IMR-90 (cell line): ENCODE measurements around the gene DRD3. TPM values are rescaled to one million over a fixed set of nuclear protein-coding genes. Genes with fewer than 3 reads are reported as not detected.

ENCODE experiments used
- ATAC-seq: fragments of 200-7000 bp; cut with Tn5 transposase; 2 replicates; pipeline ENCODE4 v1.9.1; 2020; ENCODE audit warnings: low read depth, mild to moderate bottlenecking, moderate library complexity
- BruUV-seq: library from RNA; stranded (reverse); fragments of 400-500 nt; replicated peaks from 2 replicates; lab custom pipeline; 2021; lab: Mats Ljungman, UMichigan
- CTCF ChIA-PET: fragments of 300-600 bp; formaldehyde crosslinking; extraction: SDS; loops from one replicate; lab custom pipeline; 2021; ENCODE audit warnings: antibody characterized with exemption; lab: Yijun Ruan, JAX
- POLR2A ChIA-PET: fragments of 300-600 bp; sonication (Branson Sonifier 250); formaldehyde crosslinking; loops from one replicate; lab custom pipeline; 2022; ENCODE audit warnings: antibody characterized with exemption; ENCODE audit not compliant: unreplicated experiment; lab: Charles Lee
- DNase-seq: peaks from one replicate; pipeline ENCODE4 v3.0.0; 2013
- H2AFZ ChIP-seq: replicated peaks from 2 replicates; pipeline ENCODE3; 2013; ENCODE audit warnings: low read length, mild to moderate bottlenecking; ENCODE audit not compliant: poor library complexity
- H2AK5ac ChIP-seq: 2 replicates; pipeline ENCODE4 v1.6.1; 2013; ENCODE audit warnings: low read depth, low read length, inconsistent platforms
- H2AK9ac ChIP-seq: replicated peaks from 2 replicates; pipeline ENCODE3; 2013; ENCODE audit warnings: mild to moderate bottlenecking, low read depth, low read length, moderate library complexity; ENCODE audit not compliant: poor library complexity
- H2BK120ac ChIP-seq: 2 replicates; pipeline ENCODE4 v1.6.1; 2013; ENCODE audit warnings: low read depth, low read length, inconsistent platforms
- H2BK15ac ChIP-seq: 3 replicates; pipeline ENCODE4 v1.6.1; 2013; ENCODE audit warnings: low read depth, low read length, inconsistent platforms
- H2BK20ac ChIP-seq: 2 replicates; pipeline ENCODE4 v1.6.1; 2013; ENCODE audit warnings: low read depth, mild to moderate bottlenecking, inconsistent platforms, low read length, moderate library complexity
- H2BK5ac ChIP-seq: 2 replicates; pipeline ENCODE4 v1.6.1; 2013; ENCODE audit warnings: mild to moderate bottlenecking, low read depth, low read length, inconsistent platforms; ENCODE audit not compliant: poor library complexity, severe bottlenecking
- H3K14ac ChIP-seq: replicated peaks from 2 replicates; pipeline ENCODE4 v1.6.1; 2013; ENCODE audit warnings: low read depth, low read length, inconsistent platforms
- H3K18ac ChIP-seq: 2 replicates; pipeline ENCODE4 v1.6.1; 2013; ENCODE audit warnings: low read depth, low read length, control low read depth
- H3K23ac ChIP-seq: 2 replicates; pipeline ENCODE4 v1.6.1; 2013; ENCODE audit warnings: low read depth, low read length, inconsistent platforms
- H3K27ac ChIP-seq: 2 replicates; pipeline ENCODE4 v1.5.1; 2013; ENCODE audit warnings: mild to moderate bottlenecking, control low read depth, low read length; ENCODE audit not compliant: insufficient read depth
- H3K27me3 ChIP-seq: 2 replicates; pipeline ENCODE4 v1.6.1; 2013; ENCODE audit warnings: low read length; ENCODE audit not compliant: control insufficient read depth, insufficient read depth
- H3K36me3 ChIP-seq: 2 replicates; pipeline ENCODE4 v1.6.1; 2013; ENCODE audit warnings: low read length, mixed read lengths; ENCODE audit not compliant: control insufficient read depth, insufficient read depth
- H3K4ac ChIP-seq: 2 replicates; pipeline ENCODE4 v1.6.1; 2013; ENCODE audit warnings: low read depth, low read length, inconsistent platforms
- H3K4me1 ChIP-seq: 2 replicates; pipeline ENCODE4 v1.6.1; 2013; ENCODE audit warnings: low read length, mixed read lengths; ENCODE audit not compliant: control insufficient read depth, insufficient read depth
- H3K4me2 ChIP-seq: 2 replicates; pipeline ENCODE4 v1.6.1; 2013; ENCODE audit warnings: low read depth, mild to moderate bottlenecking, control low read depth, low read length, moderate library complexity
- H3K4me3 ChIP-seq: 2 replicates; pipeline ENCODE4 v1.5.1; 2013; ENCODE audit warnings: low read depth, mild to moderate bottlenecking, control low read depth, low read length, moderate library complexity; ENCODE audit not compliant: insufficient read depth
- H3K56ac ChIP-seq: 2 replicates; pipeline ENCODE4 v1.6.1; 2013; ENCODE audit warnings: low read length, inconsistent platforms; ENCODE audit not compliant: insufficient read depth; ENCODE audit errors: extremely low read depth
- H3K79me1 ChIP-seq, 2 experiments: 2 replicates each; pipeline ENCODE4 v1.6.1; 2013; ENCODE audit warnings: low read length in 2 of 2, inconsistent platforms in 1 of 2, low read depth in 1 of 2
- H3K9ac ChIP-seq: 2 replicates; pipeline ENCODE4 v1.6.1; 2013; ENCODE audit warnings: low read depth, low read length, control low read depth
- H3K9me1 ChIP-seq: 2 replicates; pipeline ENCODE4 v1.6.1; 2013; ENCODE audit warnings: low read length, inconsistent platforms; ENCODE audit not compliant: insufficient read depth
- H3K9me3 ChIP-seq: 2 replicates; pipeline ENCODE4 v1.6.1; 2013; ENCODE audit warnings: low read length; ENCODE audit not compliant: control insufficient read depth, insufficient read depth
- H4K20me1 ChIP-seq: 2 replicates; pipeline ENCODE4 v1.6.1; 2013; ENCODE audit warnings: low read length, inconsistent platforms; ENCODE audit not compliant: insufficient read depth
- H4K5ac ChIP-seq: 2 replicates; pipeline ENCODE4 v1.6.1; 2013; ENCODE audit warnings: mild to moderate bottlenecking, low read depth, low read length, control low read depth
- H4K8ac ChIP-seq, 2 experiments: 2 replicates each; pipeline ENCODE4 v1.6.1; 2013; ENCODE audit warnings: low read depth in 2 of 2, low read length in 2 of 2, control low read depth in 1 of 2, inconsistent platforms in 1 of 2
- H4K91ac ChIP-seq: 2 replicates; pipeline ENCODE4 v1.6.1; 2013; ENCODE audit warnings: low read depth, low read length, inconsistent platforms; ENCODE audit not compliant: insufficient read depth
- CEBPB ChIP-seq: IDR thresholded peaks from 2 replicates; pipeline ENCODE4 v1.6.1; 2012; ENCODE audit warnings: low read depth, low read length, improper control_type of control experiment
- CHD1 ChIP-seq: IDR thresholded peaks from 2 replicates; pipeline ENCODE4 v1.6.1; 2012; ENCODE audit warnings: low read depth, low read length, improper control_type of control experiment
- NFE2L2 ChIP-seq: fragments of 150-350 bp; IDR thresholded peaks from 2 replicates; pipeline ENCODE4 v1.6.1; 2016; ENCODE audit warnings: low read depth, mild to moderate bottlenecking, low read length
- POLR2A ChIP-seq: IDR thresholded peaks from 2 replicates; pipeline ENCODE4 v1.6.1; 2012; ENCODE audit warnings: mild to moderate bottlenecking, low read depth, low read length
- RAD21 ChIP-seq: IDR thresholded peaks from 2 replicates; pipeline ENCODE4 v1.6.1; 2012; ENCODE audit warnings: low read length, improper control_type of control experiment
- RFX5 ChIP-seq: IDR thresholded peaks from 2 replicates; pipeline ENCODE4 v1.8.0; 2012; ENCODE audit warnings: low read depth, mild to moderate bottlenecking, low read length, moderate library complexity
- SMC3 ChIP-seq: fragments of 150-350 bp; IDR thresholded peaks from 2 replicates; pipeline ENCODE4 v1.6.1; 2016; ENCODE audit warnings: low read depth, mild to moderate bottlenecking, antibody characterized with exemption, low read length, moderate library complexity
- WGBS, 2 experiments: methylation state at CpG; one replicate each; pipeline versions ENCODE4 v1.1.5 to v1.1.7; 2013; ENCODE audit warnings: missing lambda C conversion rate in 2 of 2; ENCODE audit not compliant: insufficient read length in 1 of 2; ENCODE audit errors: extremely low coverage in 2 of 2; 5-methylcytosine and 5-hydroxymethylcytosine counted together
- dilution Hi-C: fragments of 300-500 bp; cut with HindIII; formaldehyde crosslinking; loops from one replicate; pipeline ENCODE4 v1.14.3; 2018; ENCODE audit warnings: low sequenced_read_pairs; ENCODE audit not compliant: unreplicated experiment
- in situ Hi-C: fragments of 300-500 bp; cut with MboI; formaldehyde crosslinking; loops from 3 replicates; pipeline ENCODE4 v1.14.3; 2019; ENCODE audit warnings: low sequenced_read_pairs, inconsistent platforms, mixed read lengths
- intact Hi-C: fragments of 100-400 bp; cut with micrococcal nuclease; formaldehyde crosslinking; loops from 2 replicates; pipeline ENCODE4 v1.10.0; 2022
- polyA plus RNA-seq, 3 experiments: library from polyadenylated mRNA; depleted of rRNA; stranded (reverse); fragments of >200 nt; gene quantifications; 2 replicates each; pipeline ENCODE4 v1.2.3, GENCODE V29; 2012; ENCODE audit warnings: low replicate concordance in 1 of 3
- total RNA-seq: library from RNA; depleted of rRNA; stranded (reverse); fragments of >200 nt; gene quantifications from 2 replicates; pipeline ENCODE4 v1.2.3, GENCODE V29; 2012
- TF ChIP-seq, protein P1 (sequence below): conservative IDR thresholded peaks from 2 replicates; pipeline ENCODE4 v1.5.1; 2012; ENCODE audit warnings: mild to moderate bottlenecking, low read depth, low read length, improper control_type of control experiment

Gene DRD3
- total and polyA plus RNA-seq, 2 of the 4 experiments (the other 2 are of a cell fraction) = not detected

DNA sequence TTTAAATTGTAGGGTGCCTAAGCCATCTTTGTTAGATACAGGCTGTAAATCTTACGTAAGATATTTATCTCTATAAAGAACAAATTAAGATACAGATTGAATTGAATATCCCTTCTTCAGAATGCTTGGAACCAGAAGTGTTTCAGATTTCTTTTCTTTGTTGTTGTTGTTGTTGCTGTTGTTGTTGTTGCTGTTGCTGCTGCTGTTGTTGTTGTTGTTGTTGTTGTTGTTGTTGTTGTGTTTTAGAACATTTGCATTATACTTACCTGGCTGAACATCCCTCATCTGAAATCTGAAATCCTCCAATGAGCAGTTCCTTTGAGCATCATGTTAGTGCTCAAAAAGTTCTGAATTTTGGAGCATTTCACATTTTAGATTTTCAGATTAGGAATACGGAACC, 95.7 kb downstream of the DRD3 start:
- in situ Hi-C loops = no loop called here
- CTCF ChIA-PET = no interaction called here
- no CpG with 5 or more reads among the region's 2 CpGs for WGBS, 2 experiments

More for the DNA sequence above, 95.7 kb downstream of the DRD3 start:
- Histone ChIP-seq H2AFZ (no peak overlapping the region), H3K56ac (no peak overlapping the region), H3K9ac (no peak overlapping the region), H2BK20ac (no peak overlapping the region), H3K79me1 (no peaks in the 10 kb centered on the region), H3K4me2 (no peak overlapping the region), H3K4ac (no peak overlapping the region), H2AK5ac (no peak overlapping the region), H2BK5ac (no peak overlapping the region), H2BK15ac (no peak overlapping the region), H4K5ac (no peak overlapping the region), H3K36me3 (peaks cover 14% of the 10 kb centered on the region), H3K18ac (no peak overlapping the region), H4K8ac (no peak overlapping the region), H3K9me3 (no peaks in the 10 kb centered on the region), H3K27me3 (no peaks in the 10 kb centered on the region), H4K20me1 (no peaks in the 10 kb centered on the region), H2BK120ac (no peak overlapping the region), H3K9me1 (no peaks in the 10 kb centered on the region), H3K4me3 (no peak overlapping the region), H3K27ac (no peak overlapping the region), H3K23ac (no peak overlapping the region), H4K91ac (no peak overlapping the region), H3K14ac (no peak overlapping the region), H3K4me1 (peaks cover 2% of the 10 kb centered on the region), H2AK9ac (no peak overlapping the region)
- dilution Hi-C loops = no loop called here
- intact Hi-C loops = no loop called here
- POLR2A ChIA-PET = no interaction called here
- TF ChIP-seq CEBPB (no peak), CHD1 (no peak), RFX5 (no peak), NFE2L2 (no peak), SMC3 (no peak), POLR2A (no peak), RAD21 (no peak)
- TF ChIP-seq, protein P1, sequence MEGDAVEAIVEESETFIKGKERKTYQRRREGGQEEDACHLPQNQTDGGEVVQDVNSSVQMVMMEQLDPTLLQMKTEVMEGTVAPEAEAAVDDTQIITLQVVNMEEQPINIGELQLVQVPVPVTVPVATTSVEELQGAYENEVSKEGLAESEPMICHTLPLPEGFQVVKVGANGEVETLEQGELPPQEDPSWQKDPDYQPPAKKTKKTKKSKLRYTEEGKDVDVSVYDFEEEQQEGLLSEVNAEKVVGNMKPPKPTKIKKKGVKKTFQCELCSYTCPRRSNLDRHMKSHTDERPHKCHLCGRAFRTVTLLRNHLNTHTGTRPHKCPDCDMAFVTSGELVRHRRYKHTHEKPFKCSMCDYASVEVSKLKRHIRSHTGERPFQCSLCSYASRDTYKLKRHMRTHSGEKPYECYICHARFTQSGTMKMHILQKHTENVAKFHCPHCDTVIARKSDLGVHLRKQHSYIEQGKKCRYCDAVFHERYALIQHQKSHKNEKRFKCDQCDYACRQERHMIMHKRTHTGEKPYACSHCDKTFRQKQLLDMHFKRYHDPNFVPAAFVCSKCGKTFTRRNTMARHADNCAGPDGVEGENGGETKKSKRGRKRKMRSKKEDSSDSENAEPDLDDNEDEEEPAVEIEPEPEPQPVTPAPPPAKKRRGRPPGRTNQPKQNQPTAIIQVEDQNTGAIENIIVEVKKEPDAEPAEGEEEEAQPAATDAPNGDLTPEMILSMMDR = no peak
- BruUV-seq = no TSS peak
- no peak for DNase-seq
- ATAC-seq = no peak
